IMR-90 (cell line): Measurements from ENCODE around the gene MYO5A.

Source experiments
- BHLHE40 ChIP-seq: fragments of 150-350 bp; IDR thresholded peaks from 2 replicates; pipeline ENCODE4 v1.6.1; 2016; ENCODE audit warnings: mild to moderate bottlenecking, low read depth, low read length
- POLR2A ChIP-seq: IDR thresholded peaks from 2 replicates; pipeline ENCODE4 v1.6.1; 2012; ENCODE audit warnings: mild to moderate bottlenecking, low read depth, low read length
- TF ChIP-seq, protein P1 (sequence below): fragments of 150-350 bp; IDR thresholded peaks from 2 replicates; pipeline ENCODE4 v1.6.1; 2016; ENCODE audit warnings: low read depth, mild to moderate bottlenecking, low read length, moderate library complexity, borderline replicate concordance
- TF ChIP-seq, protein P2 (sequence below): conservative IDR thresholded peaks from 2 replicates; pipeline ENCODE4 v1.5.1; 2012; ENCODE audit warnings: mild to moderate bottlenecking, low read depth, low read length, improper control_type of control experiment

DNA sequence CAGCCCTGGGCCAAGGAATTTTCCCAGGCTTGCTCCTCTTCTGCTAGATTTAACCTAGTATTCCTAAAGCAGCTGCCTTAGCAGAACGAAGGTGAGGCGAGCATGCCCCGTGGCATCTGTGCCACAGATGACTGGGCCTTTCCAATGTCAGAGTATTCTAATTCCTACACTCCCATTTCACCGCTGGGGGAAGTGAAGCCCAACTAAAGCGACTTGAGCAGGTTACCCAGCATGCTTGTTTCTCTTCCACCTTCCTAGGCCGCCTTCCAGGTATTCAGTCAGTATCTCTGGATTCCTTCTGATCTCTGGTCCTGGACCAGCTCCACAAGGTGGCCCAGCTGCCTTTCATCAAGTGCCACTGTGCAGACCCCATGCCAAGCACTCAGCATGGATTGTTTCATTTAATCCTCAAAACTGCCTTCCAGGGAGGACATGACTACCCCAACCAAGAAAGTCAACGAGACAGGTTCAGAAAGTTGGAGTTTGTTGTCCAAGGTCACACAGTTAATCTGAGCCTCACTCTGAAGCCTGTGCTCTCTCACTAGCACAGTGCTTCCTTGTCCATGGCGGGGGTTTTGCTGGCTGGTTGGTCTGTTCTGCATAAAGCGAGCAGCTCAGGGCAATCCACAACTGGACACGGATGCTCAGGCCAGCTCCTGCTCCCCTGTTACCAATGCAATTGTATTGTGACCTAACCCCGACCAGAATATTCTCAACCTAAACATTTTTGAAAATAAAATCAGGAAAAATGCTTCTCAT, 248.2 kb downstream of the MYO5A start:
- TF ChIP-seq, protein P1, sequence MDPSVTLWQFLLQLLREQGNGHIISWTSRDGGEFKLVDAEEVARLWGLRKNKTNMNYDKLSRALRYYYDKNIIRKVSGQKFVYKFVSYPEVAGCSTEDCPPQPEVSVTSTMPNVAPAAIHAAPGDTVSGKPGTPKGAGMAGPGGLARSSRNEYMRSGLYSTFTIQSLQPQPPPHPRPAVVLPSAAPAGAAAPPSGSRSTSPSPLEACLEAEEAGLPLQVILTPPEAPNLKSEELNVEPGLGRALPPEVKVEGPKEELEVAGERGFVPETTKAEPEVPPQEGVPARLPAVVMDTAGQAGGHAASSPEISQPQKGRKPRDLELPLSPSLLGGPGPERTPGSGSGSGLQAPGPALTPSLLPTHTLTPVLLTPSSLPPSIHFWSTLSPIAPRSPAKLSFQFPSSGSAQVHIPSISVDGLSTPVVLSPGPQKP, result no peak
- TF ChIP-seq, protein P2, sequence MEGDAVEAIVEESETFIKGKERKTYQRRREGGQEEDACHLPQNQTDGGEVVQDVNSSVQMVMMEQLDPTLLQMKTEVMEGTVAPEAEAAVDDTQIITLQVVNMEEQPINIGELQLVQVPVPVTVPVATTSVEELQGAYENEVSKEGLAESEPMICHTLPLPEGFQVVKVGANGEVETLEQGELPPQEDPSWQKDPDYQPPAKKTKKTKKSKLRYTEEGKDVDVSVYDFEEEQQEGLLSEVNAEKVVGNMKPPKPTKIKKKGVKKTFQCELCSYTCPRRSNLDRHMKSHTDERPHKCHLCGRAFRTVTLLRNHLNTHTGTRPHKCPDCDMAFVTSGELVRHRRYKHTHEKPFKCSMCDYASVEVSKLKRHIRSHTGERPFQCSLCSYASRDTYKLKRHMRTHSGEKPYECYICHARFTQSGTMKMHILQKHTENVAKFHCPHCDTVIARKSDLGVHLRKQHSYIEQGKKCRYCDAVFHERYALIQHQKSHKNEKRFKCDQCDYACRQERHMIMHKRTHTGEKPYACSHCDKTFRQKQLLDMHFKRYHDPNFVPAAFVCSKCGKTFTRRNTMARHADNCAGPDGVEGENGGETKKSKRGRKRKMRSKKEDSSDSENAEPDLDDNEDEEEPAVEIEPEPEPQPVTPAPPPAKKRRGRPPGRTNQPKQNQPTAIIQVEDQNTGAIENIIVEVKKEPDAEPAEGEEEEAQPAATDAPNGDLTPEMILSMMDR, result no peak
- no peak for TF ChIP-seq POLR2A
- no peak for TF ChIP-seq BHLHE40
